Endothelial cell of umbilical vein (primary cell): Measurements from ENCODE around the gene RIF1.

Experiments used
- CTCF ChIP-seq, 2 donors: IDR thresholded peaks; 1 replicate in 1 of 2; 2 replicates in 1 of 2; pipeline ENCODE4 v1.5.1; 2011; ENCODE audit warnings: low read length in 2 of 2, mild to moderate bottlenecking in 2 of 2, moderate library complexity in 2 of 2, control low read depth in 1 of 2, inconsistent platforms in 1 of 2, low read depth in 1 of 2; ENCODE audit not compliant: insufficient read depth in 1 of 2; ENCODE audit errors: extremely low read depth in 1 of 2
- POLR2AphosphoS5 ChIP-seq: IDR thresholded peaks from 2 replicates; pipeline ENCODE4 v1.6.1; 2012; ENCODE audit warnings: low read depth, mild to moderate bottlenecking, control low read depth, low read length, moderate library complexity; ENCODE audit not compliant: insufficient read depth

- TF ChIP-seq POLR2AphosphoS5, result no peak
- TF ChIP-seq CTCF (IDR thresholded peaks at IDR 0.05; ENCODE audit: extremely low read depth in 1 of 2, insufficient read depth in 1 of 2, low read depth in 1 of 2, low read length in 2 of 2), result no peak
Observed at GRCh38 chr2:151484100-151484499, 74.4 kb downstream of the RIF1 start.
